Measurements from ENCODE around the gene OBSCN.

Gene OBSCN

GRCh38 chr1:228308085-228308601 lies 100.3 kb downstream of the OBSCN start:
- no peak for DNase-seq

GRCh38 chr1:228308628-228309325 lies 100.9 kb downstream of the OBSCN start:
- no peak for DNase-seq

DNA sequence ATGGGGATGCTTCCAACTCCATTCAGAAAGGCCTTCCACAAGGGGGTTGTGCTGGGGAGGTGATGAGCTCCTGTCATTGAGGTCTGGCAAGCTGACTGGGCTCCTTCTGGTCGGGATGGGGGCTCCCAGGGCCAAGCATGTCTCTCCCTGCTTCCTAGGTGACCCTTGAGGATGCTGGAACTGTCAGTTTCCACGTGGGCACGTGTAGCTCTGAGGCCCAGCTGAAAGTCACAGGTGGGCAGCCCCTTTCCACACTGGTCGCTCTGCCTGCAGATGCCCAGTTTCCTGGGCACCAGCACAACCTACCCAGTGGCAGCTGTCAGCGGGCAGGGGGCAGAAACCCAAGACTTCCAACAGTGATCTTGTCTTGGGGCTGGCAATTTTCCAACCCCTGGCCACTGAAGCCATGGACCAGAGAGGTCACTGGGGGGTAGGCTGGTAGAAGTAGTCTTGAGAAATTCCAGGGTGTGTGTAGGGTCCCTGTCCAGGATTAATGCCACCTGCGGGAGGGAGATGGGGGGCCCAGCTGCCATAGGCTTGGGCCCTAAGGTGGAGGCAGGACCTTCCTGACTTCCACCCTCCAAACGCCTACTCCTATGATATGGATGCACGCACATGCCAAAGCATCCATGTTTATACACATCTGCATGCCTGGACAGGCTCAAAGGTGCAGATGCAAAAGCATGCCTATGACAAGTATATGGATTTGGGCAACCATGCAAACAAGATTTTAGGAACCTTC lies 101.7 kb downstream of the OBSCN start:
- no peak for DNase-seq

DNA sequence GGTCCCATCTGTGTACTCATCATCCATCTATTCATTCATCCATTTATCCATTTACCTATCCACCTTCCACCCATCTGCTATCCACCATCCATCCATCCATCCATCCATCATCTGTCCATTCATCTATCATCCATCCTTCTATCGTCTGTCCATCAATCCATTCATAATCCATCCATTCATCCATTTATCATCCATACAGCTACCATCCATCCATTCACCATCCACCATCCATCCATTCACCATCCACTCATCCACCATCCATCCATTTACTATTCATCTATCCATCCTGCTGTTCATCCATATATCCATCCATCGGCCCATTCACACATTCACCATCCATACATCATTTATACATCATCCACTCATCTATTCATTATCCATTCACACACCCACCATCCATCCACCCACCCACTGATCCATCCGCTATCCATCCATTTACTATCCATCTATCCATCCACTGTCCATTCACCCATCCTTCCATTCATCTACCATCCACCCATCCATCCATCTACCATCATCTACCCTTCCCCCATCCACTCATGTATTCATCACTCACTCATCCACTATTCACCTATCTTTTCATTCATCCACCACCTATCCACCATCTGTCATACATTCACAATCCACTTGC lies 102.4 kb downstream of the OBSCN start:
- DNase-seq, result no peak

GRCh38 chr1:228311091-228311490 lies 103.2 kb downstream of the OBSCN start:
- DNase-seq, result no peak

- DNase-seq, result no peak
Observed at GRCh38 chr1:228312136-228312764, 104.4 kb downstream of the OBSCN start.

DNA sequence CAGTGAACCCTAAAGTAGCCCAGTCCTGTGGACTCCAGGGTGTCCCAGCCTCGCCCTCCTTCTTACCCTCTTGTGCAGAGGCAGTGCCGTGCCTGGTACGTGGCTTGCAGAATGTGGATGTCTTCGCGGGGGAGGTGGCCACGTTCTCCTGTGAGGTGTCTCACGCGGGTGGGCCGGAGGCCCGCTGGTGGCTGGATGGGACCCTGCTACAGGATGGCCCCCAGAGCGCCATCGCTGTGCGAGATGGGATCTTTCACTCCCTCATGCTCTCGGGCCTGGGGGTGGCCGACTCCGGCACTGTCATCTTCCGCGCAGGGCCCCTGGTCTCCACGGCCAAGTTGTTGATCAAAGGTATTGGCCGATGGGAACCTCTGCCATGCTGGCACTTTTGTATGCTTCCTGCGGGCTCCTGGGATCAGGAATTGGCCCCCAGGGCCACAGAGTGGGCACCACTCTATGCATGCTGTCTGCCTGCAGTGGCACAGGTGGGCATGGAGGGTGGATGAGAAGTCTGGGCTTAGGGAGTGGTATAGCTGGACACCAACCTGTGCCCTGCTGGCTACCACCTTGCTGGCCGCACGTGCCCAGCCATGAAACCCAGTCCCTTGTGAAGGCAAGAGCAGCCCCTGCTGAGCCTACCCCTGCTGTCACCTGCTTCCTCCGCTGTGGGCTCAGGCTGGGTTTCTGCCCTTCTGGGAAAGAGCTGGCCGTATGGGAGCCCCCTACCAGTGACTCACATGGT lies 105.9 kb downstream of the OBSCN start:
- DNase-seq, result no peak

DNA sequence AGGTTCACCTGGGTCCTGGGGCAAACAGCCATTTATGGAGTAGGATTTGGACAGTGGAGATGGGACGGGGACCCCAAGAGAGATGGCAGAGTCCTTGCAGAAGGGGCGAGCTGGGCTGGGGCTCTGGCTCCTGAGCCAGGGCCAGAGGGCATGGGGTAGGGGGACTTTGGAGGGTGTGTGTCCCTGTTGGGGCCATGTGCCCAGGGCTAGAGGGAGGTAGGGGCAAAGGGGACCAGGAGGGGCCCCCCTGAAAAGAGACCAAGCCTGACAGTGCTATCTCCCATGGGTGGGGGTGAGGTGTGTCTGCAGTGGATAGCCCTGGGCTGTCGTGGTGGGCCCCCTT lies 106.4 kb downstream of the OBSCN start:
- no peak for DNase-seq

- no peak for DNase-seq
Observed at GRCh38 chr1:228314658-228315483, 107.0 kb downstream of the OBSCN start.

DNA sequence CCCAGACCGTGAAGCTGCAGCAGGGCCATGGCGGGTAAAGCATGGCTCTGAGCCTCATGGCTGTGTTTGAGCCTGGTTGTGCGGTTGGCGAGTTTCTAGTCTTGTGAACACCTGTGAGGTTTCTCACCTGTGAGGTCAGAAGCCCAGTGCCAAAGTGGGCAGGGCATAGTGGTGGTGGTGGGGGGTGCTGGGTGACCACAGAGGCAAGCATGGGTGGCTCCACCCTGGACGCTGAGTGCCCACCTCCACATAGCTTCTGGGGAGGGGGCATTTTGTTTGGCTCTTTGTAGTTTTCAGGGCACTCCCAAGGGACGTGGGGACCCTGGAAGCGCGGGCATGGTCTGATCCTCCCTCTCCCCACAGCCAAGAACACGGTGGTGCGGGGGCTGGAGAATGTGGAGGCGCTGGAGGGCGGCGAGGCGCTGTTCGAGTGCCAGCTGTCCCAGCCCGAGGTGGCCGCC lies 107.7 kb downstream of the OBSCN start:
- DNase-seq, result no peak

DNA sequence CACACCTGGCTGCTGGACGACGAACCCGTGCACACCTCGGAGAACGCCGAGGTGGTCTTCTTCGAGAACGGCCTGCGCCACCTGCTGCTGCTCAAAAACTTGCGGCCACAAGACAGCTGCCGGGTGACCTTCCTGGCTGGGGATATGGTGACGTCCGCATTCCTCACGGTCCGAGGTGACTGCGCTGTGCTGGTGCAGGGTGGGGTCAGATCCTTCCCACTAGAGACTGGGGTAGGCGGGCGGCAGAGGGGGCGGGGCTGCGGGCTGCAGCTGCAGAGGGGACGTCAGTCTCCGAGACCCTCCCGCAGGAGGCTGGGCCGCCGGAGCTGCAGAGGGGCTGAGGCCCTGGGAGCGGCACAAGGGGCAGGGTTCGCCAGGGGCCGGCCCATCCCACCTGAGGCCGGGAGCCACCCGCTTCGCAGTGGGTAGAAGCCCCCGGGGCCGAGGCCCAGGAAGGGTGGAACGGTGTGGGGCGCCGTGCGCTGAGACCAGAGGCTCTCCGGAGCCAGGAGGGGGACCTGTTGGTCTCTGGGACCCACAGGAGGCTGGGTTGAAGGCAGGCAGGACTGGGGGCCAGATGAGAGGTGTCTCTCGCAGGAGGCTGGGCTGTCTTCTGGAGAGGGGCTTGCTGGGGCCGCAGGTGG lies 108.2 kb downstream of the OBSCN start:
- DNase-seq, result no peak

DNA sequence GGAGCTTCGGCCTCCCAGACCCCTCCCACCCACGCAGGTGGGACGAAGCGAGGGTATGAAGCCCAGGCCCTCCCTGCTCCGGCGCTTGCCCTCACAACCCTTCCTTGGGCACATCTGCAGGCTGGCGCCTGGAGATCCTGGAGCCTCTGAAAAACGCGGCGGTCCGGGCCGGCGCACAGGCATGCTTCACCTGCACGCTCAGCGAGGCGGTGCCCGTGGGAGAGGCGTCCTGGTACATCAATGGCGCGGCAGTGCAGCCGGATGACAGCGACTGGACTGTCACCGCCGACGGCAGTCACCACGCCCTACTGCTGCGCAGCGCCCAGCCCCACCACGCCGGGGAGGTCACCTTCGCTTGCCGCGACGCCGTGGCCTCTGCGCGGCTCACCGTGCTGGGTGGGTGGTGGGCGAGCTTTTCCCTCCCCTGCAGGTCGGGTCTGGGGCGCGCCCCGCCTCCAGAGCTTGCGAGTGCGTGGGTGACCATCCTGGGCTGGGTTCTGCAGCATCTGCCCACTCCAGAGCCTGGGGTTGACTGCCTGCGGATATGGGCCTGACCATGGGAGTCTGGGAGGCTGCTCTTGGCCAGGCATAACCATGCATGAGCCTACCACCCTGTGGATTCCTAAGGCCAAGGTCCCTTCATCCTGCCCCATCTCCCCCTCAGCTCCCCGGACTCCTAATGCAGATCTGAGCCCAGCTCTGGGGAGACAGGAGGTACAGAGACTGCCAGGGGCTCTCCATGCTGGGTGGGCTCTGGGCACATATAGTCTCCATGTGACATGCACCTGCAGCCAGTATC lies 108.9 kb downstream of the OBSCN start:
- no peak for DNase-seq

- no peak for DNase-seq
Observed at GRCh38 chr1:228317411-228317828, 109.6 kb downstream of the OBSCN start.

GRCh38 chr1:228317891-228318810 lies 110.3 kb downstream of the OBSCN start:
- no peak for DNase-seq

DNA sequence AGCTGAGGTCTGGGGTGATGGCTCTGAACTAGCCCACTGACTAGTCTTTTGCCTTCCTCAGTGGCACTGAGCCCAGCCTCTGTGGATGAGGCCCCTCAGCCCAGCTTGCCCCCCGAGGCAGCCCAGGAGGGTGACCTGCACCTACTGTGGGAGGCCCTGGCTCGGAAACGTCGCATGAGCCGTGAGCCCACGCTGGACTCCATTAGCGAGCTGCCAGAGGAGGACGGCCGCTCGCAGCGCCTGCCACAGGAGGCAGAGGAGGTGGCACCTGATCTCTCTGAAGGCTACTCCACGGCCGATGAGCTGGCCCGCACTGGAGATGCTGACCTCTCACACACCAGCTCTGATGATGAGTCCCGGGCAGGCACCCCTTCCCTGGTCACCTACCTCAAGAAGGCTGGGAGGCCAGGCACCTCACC lies 111.0 kb downstream of the OBSCN start:
- no peak for DNase-seq

DNA sequence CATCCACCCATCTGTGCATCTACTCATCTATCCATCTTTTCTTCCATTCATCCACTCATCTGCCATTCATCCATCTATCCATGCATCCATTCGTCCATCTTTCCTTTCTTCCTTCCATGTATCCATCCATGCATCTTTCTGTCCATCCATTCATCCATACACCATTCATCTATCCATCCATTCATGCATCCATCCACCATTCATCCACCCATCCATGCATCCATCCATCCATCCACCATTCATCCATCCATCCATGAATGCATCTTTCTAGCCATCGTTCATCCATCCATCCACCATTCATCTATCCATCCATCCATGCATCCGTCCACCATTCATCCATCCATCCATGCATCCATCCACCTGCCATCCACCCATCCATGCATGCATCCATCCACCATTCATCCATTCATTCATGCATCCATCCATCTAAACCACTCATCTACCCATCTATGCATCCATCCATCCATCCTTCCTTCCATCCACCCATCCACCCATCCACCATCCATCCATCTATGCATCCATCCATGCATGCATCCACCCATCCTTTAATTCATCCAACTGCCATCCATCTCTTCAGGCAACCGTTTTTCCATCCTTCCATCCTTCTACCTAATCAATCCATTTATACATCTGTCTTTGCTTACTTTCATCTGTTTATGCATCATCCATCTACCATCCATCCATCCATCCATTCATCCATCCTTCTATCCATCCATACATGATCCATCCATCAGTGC lies 111.7 kb downstream of the OBSCN start:
- DNase-seq, result no peak

DNA sequence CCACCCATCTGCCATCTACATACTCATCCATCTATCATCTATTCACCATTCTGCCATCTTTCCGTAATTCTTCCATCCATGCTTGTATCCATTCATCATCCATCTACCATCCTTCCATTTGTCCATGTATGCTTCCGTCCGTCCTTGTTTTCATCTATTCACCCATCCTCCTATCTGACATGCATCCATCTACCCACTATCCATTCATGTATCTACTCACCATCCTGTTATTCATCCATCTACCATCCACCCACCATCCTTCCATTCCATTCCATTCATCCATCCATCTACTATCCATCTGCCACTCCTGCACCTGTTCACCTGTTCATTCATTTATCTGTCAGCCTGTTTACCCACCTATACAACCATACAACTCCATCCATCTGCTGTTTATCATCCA lies 112.5 kb downstream of the OBSCN start:
- no peak for DNase-seq

GRCh38 chr1:228321435-228321834 lies 113.6 kb downstream of the OBSCN start:
- DNase-seq, result no peak

Data from fibroblast of skin of scalp (primary cell).